GM19328 (cell line): ENCODE data around the gene FHAD1.
"Not testable (repeated sequence)": the region's sequence is repeated elsewhere in the genome, so short reads cannot be mapped to it uniquely, and the experiment has no call there.

Source experiments
- ATAC-seq: cut with Tn5 transposase; IDR thresholded peaks from one replicate; pipeline ENCODE4 v1.9.1; 2021; ENCODE audit warnings: mild to moderate bottlenecking, moderate library complexity; ENCODE audit not compliant: unreplicated experiment

The FHAD1 gene

GRCh38 chr1:15412175-15412800 is 165.3 kb downstream of the FHAD1 start:
- ATAC-seq: no peak

GRCh38 chr1:15412843-15413242 is 165.8 kb downstream of the FHAD1 start:
- no peak for ATAC-seq

- no peak for ATAC-seq
Measured at GRCh38 chr1:15413563-15414444, 166.8 kb downstream of the FHAD1 start.

GRCh38 chr1:15414445-15414983 is 167.5 kb downstream of the FHAD1 start:
- no peak for ATAC-seq

GRCh38 chr1:15417059-15417934 is 170.3 kb downstream of the FHAD1 start:
- no peak for ATAC-seq

- no peak for ATAC-seq
Measured at GRCh38 chr1:15418806-15419515, 171.9 kb downstream of the FHAD1 start.

GRCh38 chr1:15420853-15421465 is 173.9 kb downstream of the FHAD1 start:
- no peak for ATAC-seq

- no peak for ATAC-seq
Measured at GRCh38 chr1:15422871-15423270, 175.8 kb downstream of the FHAD1 start.

- ATAC-seq: no peak
Measured at GRCh38 chr1:15423355-15424077, 176.5 kb downstream of the FHAD1 start.

GRCh38 chr1:15424146-15424667 is 177.2 kb downstream of the FHAD1 start:
- ATAC-seq: no peak

- no peak for ATAC-seq
Measured at GRCh38 chr1:15424981-15425380, 178.0 kb downstream of the FHAD1 start.

- ATAC-seq: no peak
Measured at GRCh38 chr1:15425521-15425920, 178.5 kb downstream of the FHAD1 start.

GRCh38 chr1:15425958-15426357 is 178.9 kb downstream of the FHAD1 start:
- no peak for ATAC-seq

GRCh38 chr1:15426492-15427279 is 179.7 kb downstream of the FHAD1 start:
- ATAC-seq: no peak

- ATAC-seq: no peak
Measured at GRCh38 chr1:15427280-15427666, 180.2 kb downstream of the FHAD1 start.

GRCh38 chr1:15428252-15428651 is 181.2 kb downstream of the FHAD1 start:
- not testable (repeated sequence) for ATAC-seq

GRCh38 chr1:15428815-15429435 is 181.9 kb downstream of the FHAD1 start:
- no peak for ATAC-seq

GRCh38 chr1:15429701-15430149 is 182.7 kb downstream of the FHAD1 start:
- no peak for ATAC-seq
